HuH-7 (cell line): ENCODE data around the gene CTNNA3.
"Not testable (repeated sequence)": the region's sequence is repeated elsewhere in the genome, so short reads cannot be mapped to it uniquely, and the experiment has no call there.

Experiments
- DNase-seq: peaks from one replicate; pipeline ENCODE4 v3.0.0; 2011; ENCODE audit warnings: low spot score

Gene CTNNA3

GRCh38 chr10:67696029-67696428 lies at the start of gene CTNNA3:
CTNNA3 (minus strand) TSS chr10:67696195.
- DNase-seq = no peak

GRCh38 chr10:67735430-67735829 lies 39.4 kb upstream of the CTNNA3 start:
- DNase-seq = no peak

GRCh38 chr10:67733511-67733910 lies 37.5 kb upstream of the CTNNA3 start:
- DNase-seq = no peak

GRCh38 chr10:67725567-67725966 lies 29.6 kb upstream of the CTNNA3 start:
- DNase-seq = no peak

- no peak for DNase-seq
Observed at GRCh38 chr10:67723601-67724000, 27.6 kb upstream of the CTNNA3 start.

- DNase-seq = no peak
Observed at GRCh38 chr10:67722113-67722512, 26.1 kb upstream of the CTNNA3 start.

GRCh38 chr10:67716455-67716854 lies 20.5 kb upstream of the CTNNA3 start:
- DNase-seq = not testable (repeated sequence)

- DNase-seq = no peak
Observed at GRCh38 chr10:67705921-67706320, 9.9 kb upstream of the CTNNA3 start.

- not testable (repeated sequence) for DNase-seq
Observed at GRCh38 chr10:67699613-67700270, 3.7 kb upstream of the CTNNA3 start.

GRCh38 chr10:67698164-67698563 lies 2.2 kb upstream of the CTNNA3 start:
- DNase-seq = no peak

GRCh38 chr10:67697724-67698131 lies 1.7 kb upstream of the CTNNA3 start:
- DNase-seq = peak; percentile 33

GRCh38 chr10:67696679-67697078 lies 684 bp upstream of the CTNNA3 start:
- DNase-seq = no peak

GRCh38 chr10:67695555-67695954 lies 440 bp downstream of the CTNNA3 start:
- DNase-seq = no peak

- DNase-seq = not testable (repeated sequence)
Observed at GRCh38 chr10:67691861-67692260, 4.1 kb downstream of the CTNNA3 start.

GRCh38 chr10:67690540-67690939 lies 5.5 kb downstream of the CTNNA3 start:
- DNase-seq = not testable (repeated sequence)

- not testable (repeated sequence) for DNase-seq
Observed at GRCh38 chr10:67684140-67684539, 11.9 kb downstream of the CTNNA3 start.

- DNase-seq = no peak
Observed at GRCh38 chr10:67678335-67678974, 17.5 kb downstream of the CTNNA3 start.

GRCh38 chr10:67676208-67676825 lies 19.7 kb downstream of the CTNNA3 start:
- no peak for DNase-seq

GRCh38 chr10:67670401-67670800 lies 25.6 kb downstream of the CTNNA3 start:
- DNase-seq = no peak

GRCh38 chr10:67669978-67670377 lies 26.0 kb downstream of the CTNNA3 start:
- DNase-seq = no peak

- DNase-seq = no peak
Observed at GRCh38 chr10:67668448-67668847, 27.5 kb downstream of the CTNNA3 start.

GRCh38 chr10:67667035-67667425 lies 29.0 kb downstream of the CTNNA3 start:
- no peak for DNase-seq

GRCh38 chr10:67666416-67667034 lies 29.5 kb downstream of the CTNNA3 start:
- no peak for DNase-seq
